HepG2 (cell line): ENCODE results near the gene SLC35B2.

Experiments
- CBX2 ChIP-seq, 2 experiments: fragments of 200-600 bp in 1 of 2; sonication (generic); formaldehyde crosslinking in 1 of 2; IDR thresholded peaks; 2 replicates each; pipeline versions ENCODE4 v1.7.0 to v1.8.1; 2018 to 2022; ENCODE audit warnings: low read depth in 2 of 2, low read length in 1 of 2, mild to moderate bottlenecking in 1 of 2, missing genetic modification reagents in 1 of 2
- CREM ChIP-seq, 2 experiments: sonication (generic) in 1 of 2; formaldehyde crosslinking in 1 of 2; IDR thresholded peaks; 2 replicates each; pipeline versions ENCODE4 v1.4.0 to v1.6.1; 2016 to 2020; ENCODE audit warnings: antibody characterized with exemption in 1 of 2, mild to moderate bottlenecking in 1 of 2, missing genetic modification reagents in 1 of 2
- HCFC1 ChIP-seq: fragments of 150-350 bp; IDR thresholded peaks from 2 replicates; pipeline ENCODE4 v1.6.1; 2014; ENCODE audit warnings: low read depth, low read length
- NFE2L2 ChIP-seq: fragments of 150-350 bp; IDR thresholded peaks from 2 replicates; pipeline ENCODE4 v1.6.1; 2014; ENCODE audit warnings: low read length
- SMARCE1 ChIP-seq: fragments of 450-650 bp; IDR thresholded peaks from 2 replicates; pipeline ENCODE4 v1.6.1; 2017; ENCODE audit warnings: borderline replicate concordance
- TAF1 ChIP-seq: sonication (generic); formaldehyde crosslinking; IDR thresholded peaks from 2 replicates; pipeline ENCODE4 v1.4.0; 2020; ENCODE audit warnings: missing genetic modification reagents
- YY1 ChIP-seq: IDR thresholded peaks from 2 replicates; pipeline ENCODE4 v1.6.1; 2011; ENCODE audit warnings: low read length, low read depth, moderate library complexity, mild to moderate bottlenecking; ENCODE audit not compliant: insufficient read depth, insufficient replicate concordance
- TF ChIP-seq, protein P1 (sequence below): sonication (generic); formaldehyde crosslinking; IDR thresholded peaks from 2 replicates; pipeline ENCODE4 v1.5.0; 2020; ENCODE audit warnings: mild to moderate bottlenecking, missing genetic modification reagents, moderate library complexity
- TF ChIP-seq, protein P2 (sequence below): sonication (generic); formaldehyde crosslinking; IDR thresholded peaks from 2 replicates; pipeline ENCODE4 v1.8.1; 2023; ENCODE audit warnings: mild to moderate bottlenecking, missing genetic modification reagents

DNA sequence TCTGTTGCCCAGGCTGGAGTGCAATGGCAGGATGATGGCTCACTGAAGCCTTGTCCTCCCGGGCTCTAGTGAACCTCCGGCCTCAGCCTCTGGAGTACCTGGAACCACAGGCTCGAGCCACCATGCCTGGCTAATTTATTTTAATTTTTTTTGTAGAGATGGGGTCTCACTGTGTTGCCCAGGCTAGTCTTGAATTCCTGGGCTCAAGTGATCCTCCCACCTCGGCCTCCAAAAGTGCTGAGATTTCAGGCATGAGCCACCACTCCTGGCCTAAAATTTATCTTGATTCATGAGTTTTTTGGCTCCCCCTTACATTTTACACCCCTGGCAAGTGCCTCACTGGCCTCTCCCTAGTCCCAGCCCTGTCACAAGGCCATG lies 36.4 kb downstream of the SLC35B2 start:
- TF ChIP-seq HCFC1 (no peak), CREM (IDR thresholded peaks at IDR 0.05) (no peak), CREM (CRISPR knock-in tag; IDR thresholded peaks at IDR 0.05) (no peak), YY1 (no peak), CBX2 (IDR thresholded peaks at IDR 0.05; ENCODE audit: low read depth, low read length) (no peak), CBX2 (CRISPR knock-in tag; IDR thresholded peaks at IDR 0.05; ENCODE audit: low read depth) (no peak), SMARCE1 (no peak), NFE2L2 (no peak), TAF1 (no peak)
- TF ChIP-seq, protein P1, sequence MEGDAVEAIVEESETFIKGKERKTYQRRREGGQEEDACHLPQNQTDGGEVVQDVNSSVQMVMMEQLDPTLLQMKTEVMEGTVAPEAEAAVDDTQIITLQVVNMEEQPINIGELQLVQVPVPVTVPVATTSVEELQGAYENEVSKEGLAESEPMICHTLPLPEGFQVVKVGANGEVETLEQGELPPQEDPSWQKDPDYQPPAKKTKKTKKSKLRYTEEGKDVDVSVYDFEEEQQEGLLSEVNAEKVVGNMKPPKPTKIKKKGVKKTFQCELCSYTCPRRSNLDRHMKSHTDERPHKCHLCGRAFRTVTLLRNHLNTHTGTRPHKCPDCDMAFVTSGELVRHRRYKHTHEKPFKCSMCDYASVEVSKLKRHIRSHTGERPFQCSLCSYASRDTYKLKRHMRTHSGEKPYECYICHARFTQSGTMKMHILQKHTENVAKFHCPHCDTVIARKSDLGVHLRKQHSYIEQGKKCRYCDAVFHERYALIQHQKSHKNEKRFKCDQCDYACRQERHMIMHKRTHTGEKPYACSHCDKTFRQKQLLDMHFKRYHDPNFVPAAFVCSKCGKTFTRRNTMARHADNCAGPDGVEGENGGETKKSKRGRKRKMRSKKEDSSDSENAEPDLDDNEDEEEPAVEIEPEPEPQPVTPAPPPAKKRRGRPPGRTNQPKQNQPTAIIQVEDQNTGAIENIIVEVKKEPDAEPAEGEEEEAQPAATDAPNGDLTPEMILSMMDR (CRISPR knock-in tag), result no peak
- TF ChIP-seq, protein P2, sequence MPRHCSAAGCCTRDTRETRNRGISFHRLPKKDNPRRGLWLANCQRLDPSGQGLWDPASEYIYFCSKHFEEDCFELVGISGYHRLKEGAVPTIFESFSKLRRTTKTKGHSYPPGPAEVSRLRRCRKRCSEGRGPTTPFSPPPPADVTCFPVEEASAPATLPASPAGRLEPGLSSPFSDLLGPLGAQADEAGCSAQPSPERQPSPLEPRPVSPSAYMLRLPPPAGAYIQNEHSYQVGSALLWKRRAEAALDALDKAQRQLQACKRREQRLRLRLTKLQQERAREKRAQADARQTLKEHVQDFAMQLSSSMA (CRISPR knock-in tag), result no peak
